Body of pancreas (tissue), 4 donors: ENCODE data around the gene BRINP3. TPM values are rescaled to one million over a fixed set of nuclear protein-coding genes. Genes with fewer than 3 reads are reported as not detected.

Experiments used
- ATAC-seq: fragments of 150-250 bp; one replicate; pipeline ENCODE4 v1.9.1; 2016
- DNase-seq, 4 donors: peaks; one replicate each; pipeline ENCODE4 v3.0.0-alpha.2; 2019
- H3K27ac ChIP-seq, 4 donors: fragments of 200-600 bp; sonication (generic); 1 replicate in 3 of 4; 2 replicates in 1 of 4; pipeline versions ENCODE4 v1.5.1 to v1.6.1; 2016 to 2019; ENCODE audit warnings: mild to moderate bottlenecking in 1 of 4, mixed read lengths in 1 of 4, moderate library complexity in 1 of 4
- H3K27me3 ChIP-seq, 2 donors: fragments of 200-600 bp; sonication (generic); one replicate each; pipeline ENCODE4 v1.6.0; 2016; ENCODE audit warnings: mild to moderate bottlenecking in 1 of 2
- H3K36me3 ChIP-seq, 2 donors: fragments of 200-600 bp; sonication (generic); replicated peaks in 1 of 2; 2 replicates each; pipeline ENCODE4 v1.5.1; 2016; ENCODE audit warnings: low read depth in 2 of 2; ENCODE audit not compliant: insufficient read depth in 1 of 2
- H3K4me1 ChIP-seq: fragments of 200-600 bp; sonication (generic); one replicate; pipeline ENCODE4 v1.6.0; 2016
- H3K4me3 ChIP-seq, 2 donors: fragments of 200-600 bp; sonication (generic); 1 replicate in 1 of 2; 2 replicates in 1 of 2; pipeline ENCODE4 v1.5.1; 2016 to 2019
- H3K9me3 ChIP-seq, 3 donors: fragments of 200-600 bp; sonication (generic); 1 replicate in 2 of 3; 2 replicates in 1 of 3; pipeline ENCODE4 v1.5.1; 2016
- CTCF ChIP-seq, 7 experiments: fragments of 450-650 bp in 4 of 7; fragments of 200-600 bp in 3 of 7; sonication (generic) in 3 of 7; IDR thresholded peaks; one replicate each; pipeline ENCODE4 v1.5.1; 2016 to 2019; ENCODE audit warnings: antibody characterized with exemption in 7 of 7
- POLR2A ChIP-seq, 3 donors: fragments of 450-650 bp; IDR thresholded peaks; one replicate each; pipeline ENCODE4 v1.6.1; 2016; ENCODE audit warnings: antibody characterized with exemption in 3 of 3, mild to moderate bottlenecking in 2 of 3
- WGBS, 2 donors: methylation state at CpG; one replicate each; pipeline ENCODE4 v1.1.5; 2017; 5-methylcytosine and 5-hydroxymethylcytosine counted together
- intact Hi-C: fragments of 100-400 bp; cut with DNase I; formaldehyde crosslinking; loops from one replicate; pipeline ENCODE4 v1.15.1; 2023
- total RNA-seq, 2 donors: library from RNA; depleted of rRNA; stranded (reverse); fragments of >200 nt; gene quantifications; one replicate each; pipeline ENCODE4 v1.1.0, GENCODE V29; 2016

Gene BRINP3
- total RNA-seq, 2 donors from 2014 or later, result not detected

GRCh38 chr1:190429141-190429540 is 48.5 kb downstream of the BRINP3 start:
- intact Hi-C loops, result no loop called here
- ATAC-seq (no peak), DNase-seq (no peak)
- Histone ChIP-seq H3K27me3 (no peaks in the 10 kb centered on the region), H3K4me1 (no peaks in the 10 kb centered on the region), H3K9me3 (no peaks in the 10 kb centered on the region), H3K27ac (no peak overlapping the region), H3K36me3 (no peaks in the 10 kb centered on the region), H3K4me3 (no peak overlapping the region)
- no peak for TF ChIP-seq CTCF (IDR thresholded peaks at IDR 0.05)
- no peak for TF ChIP-seq POLR2A (IDR thresholded peaks at IDR 0.05)

GRCh38 chr1:190416239-190416638 is 61.4 kb downstream of the BRINP3 start:
- Histone ChIP-seq H3K27ac (no peak overlapping the region), H3K9me3 (no peaks in the 10 kb centered on the region), H3K4me1 (no peaks in the 10 kb centered on the region), H3K27me3 (no peaks in the 10 kb centered on the region), H3K36me3 (no peaks in the 10 kb centered on the region), H3K4me3 (no peak overlapping the region)
- TF ChIP-seq POLR2A (IDR thresholded peaks at IDR 0.05), result no peak
- no peak for TF ChIP-seq CTCF (IDR thresholded peaks at IDR 0.05)
- ATAC-seq (no peak), DNase-seq (no peak)
- 44 to 65% methylated on average over 1 of the region's 1 CpG for WGBS, 2 donors
- intact Hi-C loops, result no loop called here

GRCh38 chr1:190413142-190413541 is 64.5 kb downstream of the BRINP3 start:
- intact Hi-C loops, result no loop called here
- Histone ChIP-seq H3K4me1 (no peaks in the 10 kb centered on the region), H3K9me3 (no peaks in the 10 kb centered on the region), H3K36me3 (no peaks in the 10 kb centered on the region), H3K4me3 (no peak overlapping the region), H3K27me3 (no peaks in the 10 kb centered on the region), H3K27ac (no peak overlapping the region)
- ATAC-seq (no peak), DNase-seq (no peak)
- no peak for TF ChIP-seq POLR2A (IDR thresholded peaks at IDR 0.05)
- no peak for TF ChIP-seq CTCF (IDR thresholded peaks at IDR 0.05)
- WGBS, 2 donors, result 83 to 90% methylated on average over 3 of the region's 3 CpGs

GRCh38 chr1:190403402-190403801 is 74.3 kb downstream of the BRINP3 start:
- DNase-seq, result no peak
- no peaks in the 10 kb centered on the region for H3K36me3 ChIP-seq
- no peaks in the 10 kb centered on the region for H3K9me3 ChIP-seq
- no peaks in the 10 kb centered on the region for H3K4me1 ChIP-seq
- 42 to 49% methylated on average over 3 of the region's 3 CpGs for WGBS, 2 donors
- ATAC-seq, result no peak
- intact Hi-C loops, result no loop called here
- no peaks in the 10 kb centered on the region for H3K27me3 ChIP-seq
- TF ChIP-seq CTCF (IDR thresholded peaks at IDR 0.05), result no peak
- TF ChIP-seq POLR2A (IDR thresholded peaks at IDR 0.05), result no peak
- H3K27ac ChIP-seq, result no peak overlapping the region
- H3K4me3 ChIP-seq, result no peak overlapping the region

GRCh38 chr1:190399233-190399632 is 78.4 kb downstream of the BRINP3 start:
- intact Hi-C loops, result no loop called here
- no peaks in the 10 kb centered on the region for H3K4me1 ChIP-seq
- H3K9me3 ChIP-seq, result no peaks in the 10 kb centered on the region
- WGBS, 2 donors, result 58 to 64% methylated on average over 3 of the region's 3 CpGs
- no peak overlapping the region for H3K4me3 ChIP-seq
- DNase-seq, result no peak
- H3K27ac ChIP-seq, result no peak overlapping the region
- no peak for ATAC-seq
- TF ChIP-seq POLR2A (IDR thresholded peaks at IDR 0.05) (no peak), CTCF (IDR thresholded peaks at IDR 0.05) (no peak)
- no peaks in the 10 kb centered on the region for H3K27me3 ChIP-seq
- H3K36me3 ChIP-seq, result no peaks in the 10 kb centered on the region
